ENCODE measurements around the gene ARAP1.

ARAP1 gene

DNA sequence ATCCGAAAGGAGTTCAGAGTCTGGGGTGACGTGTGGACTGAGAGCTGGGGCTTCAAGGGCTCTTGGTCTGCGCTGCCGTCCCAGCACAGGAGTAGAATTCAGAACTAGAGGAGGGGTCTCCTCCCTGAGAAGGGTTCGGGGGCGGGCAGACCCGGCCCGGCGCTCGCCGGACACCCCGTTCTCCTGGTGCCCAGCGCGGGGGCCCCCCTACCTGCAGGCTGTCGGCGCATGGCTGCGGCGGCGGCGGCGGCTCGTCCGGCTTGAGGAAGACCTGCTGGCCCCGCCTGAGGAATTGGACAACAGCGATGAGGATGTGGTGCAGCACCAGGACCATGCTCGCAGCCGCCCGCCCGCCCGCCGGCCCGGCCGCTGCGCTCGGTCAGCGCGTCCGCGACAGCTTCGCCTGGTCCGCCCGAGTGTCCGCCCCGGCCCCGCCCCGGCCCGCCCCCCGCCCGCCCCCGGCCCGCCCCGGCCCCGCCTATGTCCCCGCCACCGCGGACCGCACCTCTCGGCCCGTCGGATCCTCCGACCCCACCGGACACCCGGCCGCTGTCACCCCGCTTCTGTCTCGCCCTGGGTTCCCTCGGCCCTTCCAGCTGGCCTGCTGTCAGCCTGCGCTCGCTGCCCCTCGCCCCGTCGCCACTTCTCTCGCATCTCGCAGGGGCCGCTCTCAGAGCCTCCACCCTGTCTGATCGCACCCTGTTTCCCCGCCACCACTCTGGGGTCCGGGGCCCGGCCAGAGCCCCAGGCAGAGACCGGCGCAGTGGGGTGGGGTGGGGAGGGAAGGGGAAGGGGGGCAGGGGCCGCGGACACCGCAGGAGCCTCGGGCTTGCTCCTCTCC is 109.9 kb downstream of the ARAP1 start:
- no peak overlapping the region for H3K4me3 Mint-ChIP-seq
- no peaks in the 10 kb centered on the region for H3K9me3 Mint-ChIP-seq

DNA sequence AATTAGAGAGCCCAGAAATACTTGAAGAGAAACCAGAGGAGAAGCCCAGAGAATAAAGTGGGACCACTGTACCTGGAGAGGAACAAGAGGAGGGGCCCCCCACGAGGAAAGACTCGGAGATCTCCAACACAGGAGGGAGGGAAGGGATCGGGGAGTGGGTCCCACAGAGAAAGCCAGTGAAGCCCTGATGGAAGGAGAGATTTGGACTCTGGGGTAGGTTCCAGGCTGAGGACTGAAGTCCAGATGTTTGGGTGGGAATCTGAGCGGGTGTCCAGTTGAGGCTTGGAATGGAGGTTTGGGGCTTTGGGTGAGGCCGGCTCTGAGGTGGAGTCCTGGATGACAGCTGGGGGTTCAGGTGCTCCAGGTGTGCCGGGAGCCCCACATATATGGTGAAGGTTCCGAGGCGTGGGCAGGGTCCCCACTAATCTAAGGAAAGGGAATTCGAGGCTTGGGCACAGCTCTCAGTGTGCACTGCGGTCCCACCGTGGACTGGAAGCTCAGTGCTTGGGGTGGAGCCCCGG is 110.6 kb downstream of the ARAP1 start:
- Mint-ChIP-seq H3K9me3 (no peaks in the 10 kb centered on the region), H3K4me3 (no peak overlapping the region), H3K27ac (no peak overlapping the region), H3K4me1 (ENCODE audit: low read depth) (peaks cover 2% of the 10 kb centered on the region), H3K27me3 (ENCODE audit: low read depth) (peaks cover 18% of the 10 kb centered on the region), H3K36me3 (ENCODE audit: low read depth) (no peaks in the 10 kb centered on the region)

More for the DNA sequence above, 109.9 kb downstream of the ARAP1 start:
- Mint-ChIP-seq H3K4me1 (ENCODE audit: low read depth) (peaks cover 2% of the 10 kb centered on the region), H3K27ac (no peak overlapping the region), H3K36me3 (ENCODE audit: low read depth) (no peaks in the 10 kb centered on the region), H3K27me3 (ENCODE audit: low read depth) (peaks cover 18% of the 10 kb centered on the region)

DNA sequence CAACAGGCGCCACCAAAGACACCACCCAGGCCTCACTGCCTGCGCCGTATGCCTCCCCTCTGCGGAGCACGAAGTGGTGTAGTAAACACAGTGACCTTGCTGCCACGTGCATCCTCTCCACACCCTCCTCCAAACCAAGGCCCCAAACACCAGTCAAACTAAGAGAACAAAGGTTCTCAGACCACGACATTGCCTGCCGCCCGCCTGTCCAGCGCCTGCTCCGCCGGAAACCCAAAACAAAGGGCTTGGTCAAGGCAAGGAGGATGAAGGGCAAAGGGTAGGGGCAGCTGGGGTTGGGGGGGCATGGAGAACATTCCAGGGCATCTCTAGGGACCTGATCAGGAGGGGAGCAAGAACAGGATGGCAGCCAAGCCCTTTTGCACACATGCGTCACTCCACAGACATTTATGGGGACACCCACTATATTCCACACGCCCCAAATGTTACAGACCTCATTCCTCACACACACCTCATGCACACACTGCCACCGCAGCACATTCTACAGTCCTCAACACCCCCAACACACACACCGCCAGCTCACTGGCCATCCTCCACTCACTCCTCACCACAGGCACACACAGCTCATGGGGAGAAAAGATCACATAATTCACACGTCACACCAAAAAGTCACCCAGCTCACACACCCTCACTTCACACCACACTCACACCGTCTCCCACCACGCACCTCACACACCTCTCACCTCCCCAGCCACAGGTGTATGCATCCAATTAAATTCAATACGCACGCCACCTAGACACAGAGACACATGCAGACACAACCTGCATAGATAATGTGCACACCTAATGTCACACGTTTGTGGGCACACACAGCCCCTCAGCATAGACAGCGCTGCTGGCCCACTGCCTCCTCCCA is 112.5 kb downstream of the ARAP1 start:
- H3K9me3 Mint-ChIP-seq: no peaks in the 10 kb centered on the region
- H3K36me3 Mint-ChIP-seq (ENCODE audit: low read depth): no peaks in the 10 kb centered on the region
- peaks cover 2% of the 10 kb centered on the region for H3K4me1 Mint-ChIP-seq (ENCODE audit: low read depth)
- no peak overlapping the region for H3K4me3 Mint-ChIP-seq
- no peak overlapping the region for H3K27ac Mint-ChIP-seq
- peaks cover 13% of the 10 kb centered on the region for H3K27me3 Mint-ChIP-seq (ENCODE audit: low read depth)

DNA sequence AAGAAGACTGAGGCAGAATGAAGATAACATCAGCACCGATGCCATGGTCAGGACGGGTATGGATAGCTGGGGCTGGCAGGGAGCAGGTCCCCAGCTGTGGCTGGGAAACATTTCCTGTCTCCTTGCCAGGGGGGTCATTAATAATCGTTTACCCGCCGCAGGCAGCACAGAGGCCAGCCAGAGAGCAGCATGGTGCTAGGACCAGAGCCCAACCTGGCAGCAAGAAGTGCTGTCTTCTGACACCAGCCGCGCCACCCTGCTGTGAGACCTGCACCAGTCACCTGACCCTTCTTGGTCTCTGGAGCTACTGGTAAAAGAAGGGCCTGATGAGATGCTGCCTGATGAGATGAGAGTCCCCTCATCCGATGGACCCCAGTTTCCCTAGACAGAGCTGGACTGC is 114.3 kb downstream of the ARAP1 start:
- no peaks in the 10 kb centered on the region for H3K9me3 Mint-ChIP-seq
- H3K36me3 Mint-ChIP-seq (ENCODE audit: low read depth): no peaks in the 10 kb centered on the region
- no peak overlapping the region for H3K4me3 Mint-ChIP-seq
- no peak overlapping the region for H3K27ac Mint-ChIP-seq
- H3K27me3 Mint-ChIP-seq (ENCODE audit: low read depth): peaks cover 3% of the 10 kb centered on the region
- H3K4me1 Mint-ChIP-seq (ENCODE audit: low read depth): no peaks in the 10 kb centered on the region

DNA sequence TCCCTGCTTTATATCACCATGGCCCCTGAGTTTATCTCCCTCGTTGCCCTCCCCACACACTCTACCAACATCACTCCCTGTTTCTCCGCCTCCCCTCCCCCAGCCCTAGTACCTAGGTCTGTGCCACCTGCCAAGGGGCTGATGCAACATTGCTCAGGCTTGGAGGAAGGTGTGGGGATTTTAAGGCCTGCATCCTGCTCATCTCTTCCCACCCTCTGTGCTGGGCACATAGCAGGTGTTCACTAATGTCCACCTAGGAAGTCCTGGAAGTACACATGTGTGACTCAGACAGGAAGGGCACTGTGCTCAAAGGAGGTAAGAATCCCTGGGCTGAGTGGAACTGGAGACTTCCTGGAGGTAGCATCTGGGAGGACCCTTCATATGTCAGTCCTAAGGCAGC is 115.0 kb downstream of the ARAP1 start:
- Mint-ChIP-seq H3K27me3 (ENCODE audit: low read depth) (peaks cover 3% of the 10 kb centered on the region), H3K4me1 (ENCODE audit: low read depth) (no peaks in the 10 kb centered on the region), H3K4me3 (no peak overlapping the region), H3K27ac (no peak overlapping the region), H3K9me3 (no peaks in the 10 kb centered on the region), H3K36me3 (ENCODE audit: low read depth) (no peaks in the 10 kb centered on the region)

DNA sequence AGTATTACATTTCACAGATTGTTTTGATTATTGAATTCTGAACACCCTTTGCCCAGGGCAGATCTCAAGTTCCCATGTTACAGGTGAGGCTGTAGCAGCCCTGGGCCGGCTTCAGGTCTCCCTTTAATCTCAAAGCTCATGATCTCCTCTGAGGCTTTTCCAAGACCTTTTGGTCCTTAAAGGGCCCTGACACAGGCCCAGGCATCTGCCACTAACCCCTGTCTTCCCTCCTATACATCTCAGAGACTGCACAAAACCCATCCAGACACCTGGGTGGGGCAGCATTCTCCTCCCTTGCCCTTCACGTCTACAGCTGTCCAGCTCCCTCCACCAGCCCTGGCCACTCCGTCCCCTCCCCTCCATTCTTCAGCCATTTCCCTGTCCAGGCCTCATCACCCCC is 115.8 kb downstream of the ARAP1 start:
- H3K36me3 Mint-ChIP-seq (ENCODE audit: low read depth): no peaks in the 10 kb centered on the region
- H3K27me3 Mint-ChIP-seq (ENCODE audit: low read depth): peaks cover 3% of the 10 kb centered on the region
- no peak overlapping the region for H3K4me3 Mint-ChIP-seq
- H3K4me1 Mint-ChIP-seq (ENCODE audit: low read depth): no peaks in the 10 kb centered on the region
- H3K9me3 Mint-ChIP-seq: no peaks in the 10 kb centered on the region
- no peak overlapping the region for H3K27ac Mint-ChIP-seq

- no peak overlapping the region for H3K4me3 Mint-ChIP-seq
- H3K27ac Mint-ChIP-seq: no peak overlapping the region
- H3K36me3 Mint-ChIP-seq (ENCODE audit: low read depth): no peaks in the 10 kb centered on the region
- H3K4me1 Mint-ChIP-seq (ENCODE audit: low read depth): no peaks in the 10 kb centered on the region
- H3K27me3 Mint-ChIP-seq (ENCODE audit: low read depth): peaks cover 3% of the 10 kb centered on the region
- no peaks in the 10 kb centered on the region for H3K9me3 Mint-ChIP-seq
Observed at GRCh38 chr11:72635933-72636332, 116.3 kb downstream of the ARAP1 start.

DNA sequence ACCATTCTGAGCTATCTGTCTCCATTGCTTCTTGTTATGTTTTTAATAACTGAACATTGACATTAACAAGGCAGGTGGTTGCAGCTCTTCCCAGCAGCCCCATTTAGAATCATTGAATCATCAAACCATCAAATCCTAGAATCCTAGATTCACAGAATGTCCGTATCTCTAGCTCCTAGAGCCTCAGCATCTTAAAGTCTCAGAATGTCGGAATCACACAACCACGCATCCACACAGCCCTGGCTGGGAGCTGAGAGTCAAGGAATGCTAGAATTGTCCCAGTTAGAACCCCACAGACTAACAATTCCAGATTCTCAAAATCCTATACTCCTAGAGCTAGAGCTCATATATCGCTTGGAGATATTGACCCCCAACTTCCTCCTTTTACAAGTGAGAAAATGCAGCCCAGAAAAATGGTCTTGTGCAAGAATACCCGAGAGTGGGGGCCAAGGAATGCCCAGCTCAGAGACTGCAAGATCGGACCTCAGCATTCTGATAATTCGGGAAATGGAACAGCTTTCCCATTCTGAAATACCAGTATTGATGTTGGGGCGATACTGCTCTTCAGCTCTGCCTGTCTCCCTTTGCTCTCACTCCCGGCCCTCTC is 116.8 kb downstream of the ARAP1 start:
- Mint-ChIP-seq H3K4me3 (no peak overlapping the region), H3K27ac (no peak overlapping the region), H3K36me3 (ENCODE audit: low read depth) (no peaks in the 10 kb centered on the region), H3K4me1 (ENCODE audit: low read depth) (no peaks in the 10 kb centered on the region), H3K27me3 (ENCODE audit: low read depth) (peaks cover 4% of the 10 kb centered on the region), H3K9me3 (no peaks in the 10 kb centered on the region)
